GM13977 (cell line): Measurements from ENCODE around the gene AHRR.

ENCODE experiments used
- DNase-seq: peaks from one replicate; pipeline ENCODE4 v3.0.0; 2012; ENCODE audit warnings: low spot score
- CTCF ChIP-seq: IDR thresholded peaks from 2 replicates; pipeline ENCODE4 v1.5.1; 2012; ENCODE audit warnings: mild to moderate bottlenecking, control low read depth; ENCODE audit not compliant: insufficient read depth; ENCODE audit errors: extremely low read depth, missing control alignments
- in situ Hi-C: fragments of 300-500 bp; cut with MboI; formaldehyde crosslinking; loops from one replicate; pipeline ENCODE4 v1.12.0; 2022; ENCODE audit warnings: low sequenced_read_pairs, low pct_unique_long_range_greater_than_20kb, mixed read lengths, inconsistent platforms; ENCODE audit not compliant: unreplicated experiment

Gene AHRR

GRCh38 chr5:326109-326508 is 4.6 kb downstream of the AHRR start:
- in situ Hi-C loops = loop anchor here (10.0 kb wide), 1 partner anchor 109 kb away; no protein-coding TSS in a partner anchor
- TF ChIP-seq CTCF = no peak
- DNase-seq = no peak

GRCh38 chr5:329121-329735 is 7.7 kb downstream of the AHRR start:
- in situ Hi-C loops = loop anchor here (10.0 kb wide), 1 partner anchor 106 kb away; no protein-coding TSS in a partner anchor
- TF ChIP-seq CTCF = no peak
- DNase-seq = no peak

GRCh38 chr5:329768-330167 is 8.3 kb downstream of the AHRR start:
- TF ChIP-seq CTCF = no peak
- in situ Hi-C loops = loop anchor here (10.0 kb wide), 1 partner anchor 105 kb away; no protein-coding TSS in a partner anchor
- DNase-seq = no peak

- no peak for TF ChIP-seq CTCF
- in situ Hi-C loops = no loop called here
- no peak for DNase-seq
Observed at GRCh38 chr5:332843-333242, 11.3 kb downstream of the AHRR start.

GRCh38 chr5:333945-334344 is 12.4 kb downstream of the AHRR start:
- no peak for DNase-seq
- no peak for TF ChIP-seq CTCF
- in situ Hi-C loops = no loop called here

- no peak for TF ChIP-seq CTCF
- no peak for DNase-seq
- in situ Hi-C loops = no loop called here
Observed at GRCh38 chr5:334903-335739, 13.6 kb downstream of the AHRR start.
